ENCODE measurements around the gene ADK.
"Not testable (repeated sequence)": the region's sequence is repeated elsewhere in the genome, so short reads cannot be mapped to it uniquely, and the experiment has no call there.

The ADK gene

DNA sequence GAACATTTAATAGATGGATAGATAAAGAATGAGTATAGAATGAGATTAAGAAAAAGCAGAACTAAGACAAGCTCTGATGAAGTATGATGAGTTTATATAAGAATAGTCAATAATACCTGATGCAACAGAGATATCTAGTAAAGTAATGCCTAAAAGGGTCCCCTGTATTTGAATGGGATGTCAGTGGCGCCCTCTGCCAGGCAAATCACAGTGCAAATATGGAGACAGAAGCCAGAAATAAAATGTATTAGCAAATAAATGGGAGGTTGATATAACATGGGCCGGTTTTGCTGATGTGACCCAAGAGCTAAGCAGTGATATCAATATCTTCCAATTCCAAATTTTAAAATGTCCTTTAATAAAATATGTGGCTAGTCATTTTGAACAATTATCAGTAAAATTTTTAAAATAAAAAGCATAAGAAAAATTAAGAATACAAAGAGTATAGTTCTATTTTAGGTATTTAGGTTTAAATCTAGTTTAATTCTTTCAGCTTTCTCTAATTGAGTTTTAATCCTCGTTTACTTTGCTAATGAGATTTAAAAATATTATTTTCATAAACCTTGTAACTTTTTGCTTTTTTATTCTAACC, 62.6 kb downstream of the ADK start:
- Histone ChIP-seq H3K9me3 (ENCODE audit: insufficient read depth, low read depth, low read length) (peaks cover 14% of the 10 kb centered on the region), H3K4me1 (ENCODE audit: insufficient read depth, low read length) (no peaks in the 10 kb centered on the region), H3K4me3 (ENCODE audit: low read length) (no peak overlapping the region), H3K9ac (ENCODE audit: low read depth, low read length) (no peak overlapping the region), H3K36me3 (ENCODE audit: insufficient read depth, low read length) (0 out of 2 replicates have a peak, but pooled peaks cover 3% of the 10 kb centered on the region), H3K27me3 (ENCODE audit: insufficient read depth, low read length) (no peaks in the 10 kb centered on the region), H3K27ac (ENCODE audit: low read depth, low read length) (no peak overlapping the region)
- 85% methylated on average over 1 of the region's 3 CpGs for WGBS

DNA sequence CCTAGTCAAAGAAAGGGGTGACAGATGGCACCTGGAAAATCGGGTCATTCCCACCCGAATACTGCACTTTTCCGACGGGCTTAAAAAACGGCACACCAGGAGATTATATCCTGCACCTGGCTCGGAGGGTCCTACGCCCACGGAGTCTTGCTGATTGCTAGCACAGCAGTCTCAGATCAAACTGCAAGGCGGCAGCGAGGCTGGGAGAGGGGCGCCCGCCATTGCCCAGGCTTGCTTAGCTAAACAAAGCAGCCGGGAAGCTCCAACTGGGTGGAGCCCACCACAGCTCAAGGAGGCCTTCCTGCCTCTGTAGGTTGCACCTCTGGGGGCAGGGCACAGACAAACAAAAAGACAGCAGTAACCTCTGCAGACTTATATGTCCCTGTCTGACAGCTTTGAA, 66.1 kb downstream of the ADK start:
- WGBS = 97% methylated on average over 13 of the region's 13 CpGs
- peaks cover 14% of the 10 kb centered on the region for H3K9me3 ChIP-seq (ENCODE audit: insufficient read depth, low read depth, low read length)

DNA sequence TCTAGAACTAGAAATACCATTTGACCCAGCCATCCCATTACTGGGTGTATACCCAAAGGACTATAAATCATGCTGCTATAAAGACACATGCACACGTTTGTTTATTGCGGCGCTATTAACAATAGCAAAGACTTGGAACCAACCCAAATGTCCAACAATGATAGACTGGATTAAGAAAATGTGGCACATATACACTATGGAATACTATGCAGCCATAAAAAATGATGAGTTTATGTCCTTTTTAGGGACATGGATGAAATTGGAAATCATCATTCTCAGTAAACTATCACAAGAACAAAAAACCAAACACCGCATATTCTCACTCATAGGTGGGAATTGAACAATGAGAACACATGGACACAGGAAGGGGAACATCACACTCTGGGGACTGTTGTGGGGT, 71.4 kb downstream of the ADK start:
- H3K4me1 ChIP-seq (ENCODE audit: insufficient read depth, low read length); H3K36me3 ChIP-seq (ENCODE audit: insufficient read depth, low read length); H3K9ac ChIP-seq (ENCODE audit: low read depth, low read length); H3K27me3 ChIP-seq (ENCODE audit: insufficient read depth, low read length); H3K27ac ChIP-seq (ENCODE audit: low read depth, low read length); H3K9me3 ChIP-seq (ENCODE audit: insufficient read depth, low read depth, low read length); H3K4me3 ChIP-seq (ENCODE audit: low read length): not testable (repeated sequence)
- 100% methylated on average over 3 of the region's 4 CpGs for WGBS

More for the DNA sequence above, 66.1 kb downstream of the ADK start:
- not testable (repeated sequence) for H3K4me1 ChIP-seq (ENCODE audit: insufficient read depth, low read length); H3K36me3 ChIP-seq (ENCODE audit: insufficient read depth, low read length); H3K27me3 ChIP-seq (ENCODE audit: insufficient read depth, low read length); H3K4me3 ChIP-seq (ENCODE audit: low read length); H3K27ac ChIP-seq (ENCODE audit: low read depth, low read length); H3K9ac ChIP-seq (ENCODE audit: low read depth, low read length)

DNA sequence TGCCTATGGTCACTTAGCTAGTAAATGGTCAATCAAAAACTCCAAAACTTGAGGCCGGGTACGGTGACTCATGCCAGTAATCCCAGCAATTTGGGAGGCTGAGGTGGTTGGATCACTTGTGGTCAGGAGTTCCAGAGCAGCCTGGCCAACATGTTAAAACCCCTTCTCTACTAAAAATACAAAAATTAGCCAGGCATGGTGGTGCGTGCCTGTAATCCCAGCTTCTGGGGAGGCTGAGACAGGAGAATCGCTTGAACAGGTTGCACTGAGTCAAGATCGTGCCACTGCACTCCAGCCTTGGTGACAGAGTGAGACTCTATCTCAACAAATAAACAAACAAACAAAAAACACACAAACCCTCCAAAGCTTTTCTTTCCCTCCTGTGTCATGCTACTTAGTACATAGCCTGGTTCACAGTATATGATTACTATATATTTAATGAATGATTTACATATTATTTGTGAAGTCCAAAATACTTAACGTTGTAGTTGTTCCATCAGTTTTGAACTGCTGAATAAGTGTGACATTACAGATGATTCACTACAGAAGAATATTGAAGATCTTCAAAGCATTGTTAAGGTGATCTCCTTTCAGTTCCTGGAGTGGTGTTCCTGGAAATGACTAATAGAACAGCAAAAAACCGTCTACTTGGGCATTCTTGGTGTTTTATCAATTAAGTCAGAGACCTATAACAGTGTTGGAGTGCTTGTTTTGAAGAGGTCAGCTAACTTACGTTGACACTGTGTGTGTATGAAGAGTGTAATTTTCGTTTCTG, 72.9 kb downstream of the ADK start:
- Histone ChIP-seq H3K4me3 (ENCODE audit: low read length) (no peak overlapping the region), H3K27ac (ENCODE audit: low read depth, low read length) (no peak overlapping the region), H3K4me1 (ENCODE audit: insufficient read depth, low read length) (no peaks in the 10 kb centered on the region), H3K36me3 (ENCODE audit: insufficient read depth, low read length) (peaks cover 2% of the 10 kb centered on the region; the same call in 1 of the 2 replicates), H3K9ac (ENCODE audit: low read depth, low read length) (no peak overlapping the region), H3K9me3 (ENCODE audit: insufficient read depth, low read depth, low read length) (no peaks in the 10 kb centered on the region), H3K27me3 (ENCODE audit: insufficient read depth, low read length) (no peaks in the 10 kb centered on the region)
- WGBS = 91% methylated on average over 9 of the region's 9 CpGs

DNA sequence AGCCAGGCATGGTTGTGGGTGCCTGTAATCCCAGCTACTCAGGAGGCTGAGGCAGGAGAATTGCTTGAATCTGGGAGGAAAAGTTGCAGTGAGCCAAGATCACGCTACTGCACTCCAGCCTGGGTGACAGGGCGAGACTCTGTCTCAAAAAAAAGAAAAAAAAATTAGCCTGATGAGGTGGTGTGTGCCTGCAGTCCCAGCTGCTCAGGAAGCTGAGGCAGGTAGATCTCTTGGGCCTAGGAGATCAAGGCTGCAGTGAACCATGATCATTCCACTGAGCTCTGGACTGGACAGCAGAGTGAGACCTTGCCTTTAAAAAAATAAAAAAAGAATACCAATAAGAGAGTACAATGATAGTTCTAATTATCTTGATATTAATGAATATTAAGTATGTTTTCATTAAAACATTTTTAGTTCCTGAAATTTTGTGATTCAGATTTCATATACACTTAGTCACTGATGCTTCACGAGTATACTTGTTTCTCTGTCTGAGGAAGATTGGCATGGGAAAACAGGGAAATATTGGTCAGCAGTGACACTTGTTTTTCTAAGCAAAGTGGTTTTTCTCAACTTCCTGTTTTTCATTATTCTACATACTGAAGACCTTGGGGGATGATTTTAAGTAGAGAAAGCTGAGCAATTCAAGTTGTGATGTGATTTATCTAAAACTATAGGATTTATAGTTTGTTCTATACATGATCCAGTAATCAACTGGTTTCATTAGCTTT, 76.8 kb downstream of the ADK start:
- 0 out of 2 replicates have a peak, but pooled peaks cover under 1% of the 10 kb centered on the region for H3K4me1 ChIP-seq (ENCODE audit: insufficient read depth, low read length)
- no peak overlapping the region for H3K4me3 ChIP-seq (ENCODE audit: low read length)
- no peak overlapping the region for H3K27ac ChIP-seq (ENCODE audit: low read depth, low read length)
- H3K36me3 ChIP-seq (ENCODE audit: insufficient read depth, low read length) = peaks cover 2% of the 10 kb centered on the region; the same call in 1 of the 2 replicates
- no peak overlapping the region for H3K9ac ChIP-seq (ENCODE audit: low read depth, low read length)
- 91% methylated on average over 3 of the region's 3 CpGs for WGBS
- no peaks in the 10 kb centered on the region for H3K9me3 ChIP-seq (ENCODE audit: insufficient read depth, low read depth, low read length)
- H3K27me3 ChIP-seq (ENCODE audit: insufficient read depth, low read length) = no peaks in the 10 kb centered on the region

DNA sequence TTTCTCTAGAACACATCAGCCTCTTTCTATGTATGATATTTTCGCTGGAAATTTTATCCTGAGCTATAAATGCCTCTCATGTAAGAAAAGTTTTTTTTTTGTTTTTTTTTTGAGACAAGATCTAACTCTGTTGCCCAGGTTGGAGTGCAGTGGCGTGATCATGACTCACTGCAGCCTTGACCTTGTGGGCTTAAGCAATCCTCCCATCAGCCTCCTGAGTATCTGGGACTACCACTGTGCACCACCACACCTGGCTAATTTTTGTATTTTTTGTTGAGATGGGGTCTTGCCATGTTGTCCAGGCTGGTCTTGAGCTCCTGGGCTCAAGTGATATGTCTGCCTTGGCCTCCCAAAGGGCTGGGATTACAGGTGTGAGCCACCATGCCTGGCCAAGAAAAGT, 80.4 kb downstream of the ADK start:
- Histone ChIP-seq H3K27ac (ENCODE audit: low read depth, low read length) (no peak overlapping the region), H3K9ac (ENCODE audit: low read depth, low read length) (no peak overlapping the region), H3K27me3 (ENCODE audit: insufficient read depth, low read length) (no peaks in the 10 kb centered on the region), H3K4me1 (ENCODE audit: insufficient read depth, low read length) (0 out of 2 replicates have a peak, but pooled peaks cover 4% of the 10 kb centered on the region), H3K9me3 (ENCODE audit: insufficient read depth, low read depth, low read length) (no peaks in the 10 kb centered on the region), H3K36me3 (ENCODE audit: insufficient read depth, low read length) (no peaks in the 10 kb centered on the region; the same call in 1 of the 2 replicates), H3K4me3 (ENCODE audit: low read length) (no peak overlapping the region)
- WGBS = 98% methylated on average over 2 of the region's 2 CpGs

DNA sequence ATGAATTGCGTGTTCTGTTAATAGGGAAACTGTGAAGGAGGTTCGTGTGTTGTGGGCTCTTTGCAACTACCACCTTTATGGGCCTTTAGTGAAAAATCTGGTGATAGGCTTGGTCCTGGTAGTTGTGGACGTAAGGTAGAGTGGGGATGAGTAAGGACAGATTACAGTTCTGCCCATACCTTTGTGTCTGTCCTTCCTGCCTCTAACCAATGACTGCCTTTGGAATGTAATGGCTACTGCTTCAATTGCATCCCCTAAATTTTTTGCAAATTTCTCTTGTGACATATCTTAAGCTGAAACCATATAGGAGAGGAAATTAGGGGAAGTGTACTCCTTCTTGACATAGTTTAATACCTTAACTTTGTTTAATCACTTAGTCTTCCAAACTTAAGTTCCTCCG, 82.3 kb downstream of the ADK start:
- WGBS = 75% methylated on average over 4 of the region's 4 CpGs
- Histone ChIP-seq H3K4me3 (ENCODE audit: low read length) (no peak overlapping the region), H3K36me3 (ENCODE audit: insufficient read depth, low read length) (no peaks in the 10 kb centered on the region), H3K27ac (ENCODE audit: low read depth, low read length) (no peak overlapping the region), H3K9ac (ENCODE audit: low read depth, low read length) (no peak overlapping the region), H3K27me3 (ENCODE audit: insufficient read depth, low read length) (no peaks in the 10 kb centered on the region), H3K4me1 (ENCODE audit: insufficient read depth, low read length) (0 out of 2 replicates have a peak, but pooled peaks cover 4% of the 10 kb centered on the region), H3K9me3 (ENCODE audit: insufficient read depth, low read depth, low read length) (no peaks in the 10 kb centered on the region)

DNA sequence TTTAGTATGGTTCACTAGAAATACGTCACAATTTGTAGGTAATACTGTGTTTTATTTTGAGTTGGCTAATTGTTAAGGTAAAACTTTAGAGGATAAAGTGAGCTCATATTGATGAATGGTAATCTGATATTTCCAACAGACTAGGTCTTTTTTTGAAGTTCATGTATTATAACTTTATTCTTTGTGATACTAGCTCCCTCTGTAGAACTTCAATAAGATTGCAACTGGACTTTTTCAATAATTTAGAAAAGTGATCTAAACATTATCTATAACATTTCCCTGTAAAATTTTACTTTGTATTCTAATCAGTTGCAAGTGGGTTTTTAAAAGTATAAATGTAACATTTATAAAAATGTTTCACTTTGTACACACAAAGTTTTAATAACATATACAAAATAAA, 83.5 kb downstream of the ADK start:
- 88% methylated on average over 1 of the region's 1 CpG for WGBS

DNA sequence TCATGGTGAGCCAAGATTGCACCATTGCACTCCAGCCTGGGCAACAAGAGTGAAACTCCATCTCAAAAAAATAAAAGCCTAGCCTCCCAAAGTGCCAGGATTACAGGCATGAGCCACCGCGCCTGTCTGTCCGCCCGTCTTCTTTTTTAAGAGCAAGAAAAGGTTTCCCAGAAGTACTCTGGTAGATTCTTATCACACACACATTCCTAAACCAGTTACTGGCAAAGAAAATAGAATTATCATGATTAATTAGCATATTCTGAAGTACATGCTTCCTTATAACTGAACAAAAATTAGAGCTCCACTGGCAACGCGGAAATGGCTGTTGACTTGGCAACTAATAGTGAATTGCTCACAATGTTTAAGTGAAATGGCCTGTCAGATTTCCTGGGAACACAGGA, 87.0 kb downstream of the ADK start:
- H3K9me3 ChIP-seq (ENCODE audit: insufficient read depth, low read depth, low read length) = no peaks in the 10 kb centered on the region
- no peak overlapping the region for H3K27ac ChIP-seq (ENCODE audit: low read depth, low read length)
- no peak overlapping the region for H3K4me3 ChIP-seq (ENCODE audit: low read length)
- H3K9ac ChIP-seq (ENCODE audit: low read depth, low read length) = no peak overlapping the region
- H3K4me1 ChIP-seq (ENCODE audit: insufficient read depth, low read length) = 0 out of 2 replicates have a peak, but pooled peaks cover 2% of the 10 kb centered on the region
- H3K27me3 ChIP-seq (ENCODE audit: insufficient read depth, low read length) = no peaks in the 10 kb centered on the region
- WGBS = 100% methylated on average over 6 of the region's 6 CpGs
- 0 out of 2 replicates have a peak, but pooled peaks cover 7% of the 10 kb centered on the region for H3K36me3 ChIP-seq (ENCODE audit: insufficient read depth, low read length)

More for the DNA sequence above, 83.5 kb downstream of the ADK start:
- H3K9ac ChIP-seq (ENCODE audit: low read depth, low read length) = no peak overlapping the region
- H3K36me3 ChIP-seq (ENCODE audit: insufficient read depth, low read length) = no peaks in the 10 kb centered on the region
- no peak overlapping the region for H3K27ac ChIP-seq (ENCODE audit: low read depth, low read length)
- no peaks in the 10 kb centered on the region for H3K9me3 ChIP-seq (ENCODE audit: insufficient read depth, low read depth, low read length)
- H3K4me1 ChIP-seq (ENCODE audit: insufficient read depth, low read length) = 0 out of 2 replicates have a peak, but pooled peaks cover 4% of the 10 kb centered on the region
- H3K27me3 ChIP-seq (ENCODE audit: insufficient read depth, low read length) = no peaks in the 10 kb centered on the region
- H3K4me3 ChIP-seq (ENCODE audit: low read length) = no peak overlapping the region

DNA sequence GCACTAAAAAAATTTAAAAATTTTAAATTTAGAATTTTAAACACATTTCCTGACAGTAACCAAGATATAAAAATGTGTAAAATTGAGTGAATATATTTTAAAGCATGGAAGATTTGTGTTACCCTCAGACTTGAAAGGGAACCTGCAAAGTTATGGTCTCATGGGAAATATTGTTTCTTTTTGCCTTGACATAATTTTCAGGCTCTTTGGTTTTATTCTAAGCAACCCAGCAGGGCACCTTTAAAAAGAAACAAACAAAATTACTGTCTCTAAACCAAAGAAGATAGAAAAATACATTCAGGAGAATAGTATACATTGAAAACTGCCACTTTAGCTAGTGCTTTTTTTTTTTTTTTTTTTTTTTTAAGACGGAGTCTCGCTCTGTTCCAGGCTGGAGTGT, 87.5 kb downstream of the ADK start:
- Histone ChIP-seq H3K27me3 (ENCODE audit: insufficient read depth, low read length) (no peaks in the 10 kb centered on the region), H3K9ac (ENCODE audit: low read depth, low read length) (no peak overlapping the region), H3K4me3 (ENCODE audit: low read length) (no peak overlapping the region), H3K4me1 (ENCODE audit: insufficient read depth, low read length) (no peaks in the 10 kb centered on the region), H3K27ac (ENCODE audit: low read depth, low read length) (no peak overlapping the region), H3K9me3 (ENCODE audit: insufficient read depth, low read depth, low read length) (no peaks in the 10 kb centered on the region), H3K36me3 (ENCODE audit: insufficient read depth, low read length) (0 out of 2 replicates have a peak, but pooled peaks cover 10% of the 10 kb centered on the region)
- 92% methylated on average over 2 of the region's 2 CpGs for WGBS

DNA sequence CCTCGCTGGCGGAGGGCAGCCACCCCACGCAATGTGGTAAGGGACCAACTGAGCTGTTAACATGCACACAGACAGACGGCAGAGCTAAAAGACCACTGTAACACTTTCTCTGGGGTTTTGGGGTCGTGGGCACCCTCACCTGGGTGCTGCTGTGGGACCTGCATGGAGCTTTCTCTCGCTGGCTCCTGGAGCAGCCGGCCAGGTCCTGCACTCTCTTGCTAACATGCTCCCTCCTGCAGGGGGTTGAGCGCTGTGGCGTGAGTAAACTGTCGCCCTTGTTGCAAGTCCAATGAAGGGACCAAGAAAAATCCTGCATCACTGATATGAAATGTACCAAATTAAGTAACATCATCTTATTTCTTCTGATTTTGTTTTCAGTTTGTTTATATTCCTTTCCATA, 92.0 kb downstream of the ADK start:
- 93% methylated on average over 10 of the region's 10 CpGs for WGBS
- Histone ChIP-seq H3K4me1 (ENCODE audit: insufficient read depth, low read length) (no peaks in the 10 kb centered on the region), H3K36me3 (ENCODE audit: insufficient read depth, low read length) (0 out of 2 replicates have a peak, but pooled peaks cover 10% of the 10 kb centered on the region), H3K9ac (ENCODE audit: low read depth, low read length) (no peak overlapping the region), H3K27me3 (ENCODE audit: insufficient read depth, low read length) (no peaks in the 10 kb centered on the region), H3K27ac (ENCODE audit: low read depth, low read length) (no peak overlapping the region), H3K9me3 (ENCODE audit: insufficient read depth, low read depth, low read length) (no peaks in the 10 kb centered on the region), H3K4me3 (ENCODE audit: low read length) (no peak overlapping the region)
